SK-N-SH treated with all-trans-retinoic acid at 6 μM for 48 hours (cell line): ENCODE measurements around the gene PANX2.

Experiments
- ATAC-seq: fragments of 200-7000 bp; cut with Tn5 transposase; 3 replicates; pipeline ENCODE4 v1.9.1; 2020; ENCODE audit warnings: mild to moderate bottlenecking, moderate library complexity
- ARNTL ChIP-seq: fragments of 450-650 bp; formaldehyde crosslinking; IDR thresholded peaks from 2 replicates; pipeline ENCODE4 v1.5.0; 2020; ENCODE audit warnings: low read depth, mild to moderate bottlenecking, moderate library complexity, borderline replicate concordance
- CSDC2 ChIP-seq: fragments of 250-450 bp; sonication (Bioruptor Pico); IDR thresholded peaks from 2 replicates; pipeline ENCODE4 v1.5.0; 2020; ENCODE audit warnings: mild to moderate bottlenecking, moderate library complexity
- ESRRG ChIP-seq: fragments of 250-450 bp; sonication (Bioruptor Pico); IDR thresholded peaks from 2 replicates; pipeline ENCODE4 v1.6.1; 2021; ENCODE audit warnings: mild to moderate bottlenecking
- GLIS3 ChIP-seq: fragments of 250-450 bp; sonication (Bioruptor Pico); IDR thresholded peaks from 2 replicates; pipeline ENCODE4 v1.5.0; 2020; ENCODE audit warnings: mild to moderate bottlenecking, moderate library complexity
- ISL1 ChIP-seq: fragments of 250-450 bp; sonication (Bioruptor Pico); IDR thresholded peaks from 2 replicates; pipeline ENCODE4 v2.1.2; 2022; ENCODE audit warnings: mild to moderate bottlenecking, moderate library complexity
- OSR1 ChIP-seq: fragments of 250-450 bp; sonication (Bioruptor Pico); IDR thresholded peaks from 2 replicates; pipeline ENCODE4 v1.8.0; 2022; ENCODE audit warnings: moderate library complexity, mild to moderate bottlenecking, inconsistent platforms
- PPARA ChIP-seq: fragments of 250-450 bp; sonication (Bioruptor Pico); IDR thresholded peaks from 2 replicates; pipeline ENCODE4 v1.5.0; 2020; ENCODE audit warnings: mild to moderate bottlenecking, borderline replicate concordance
- TCF4 ChIP-seq: fragments of 250-450 bp; sonication (Bioruptor Pico); IDR thresholded peaks from 2 replicates; pipeline ENCODE4 v1.8.0; 2021; ENCODE audit warnings: mild to moderate bottlenecking, moderate library complexity, borderline replicate concordance
- TOX ChIP-seq: fragments of 250-450 bp; sonication (Bioruptor Pico); IDR thresholded peaks from 2 replicates; pipeline ENCODE4 v1.8.0; 2021; ENCODE audit warnings: mild to moderate bottlenecking, moderate library complexity, borderline replicate concordance
- ZFP3 ChIP-seq: fragments of 250-450 bp; sonication (Bioruptor Pico); IDR thresholded peaks from 2 replicates; pipeline ENCODE4 v1.5.0; 2020; ENCODE audit warnings: mild to moderate bottlenecking, moderate library complexity
- ZFP30 ChIP-seq: fragments of 450-650 bp; formaldehyde crosslinking; IDR thresholded peaks from 2 replicates; pipeline ENCODE4 v1.5.0; 2022; ENCODE audit warnings: mild to moderate bottlenecking, moderate library complexity
- ZNF70 ChIP-seq: fragments of 450-650 bp; formaldehyde crosslinking; IDR thresholded peaks from 2 replicates; pipeline ENCODE4 v1.5.0; 2020; ENCODE audit warnings: mild to moderate bottlenecking, moderate library complexity
- ZNF8 ChIP-seq: fragments of 450-650 bp; formaldehyde crosslinking; IDR thresholded peaks from 2 replicates; pipeline ENCODE4 v1.5.0; 2020; ENCODE audit warnings: mild to moderate bottlenecking, moderate library complexity
- TF ChIP-seq, protein P1 (sequence below): fragments of 250-450 bp; sonication (Bioruptor Pico); IDR thresholded peaks from 2 replicates; pipeline ENCODE4 v1.8.0; 2020; ENCODE audit warnings: mild to moderate bottlenecking, moderate library complexity, borderline replicate concordance
- TF ChIP-seq, protein P2 (sequence below): fragments of 250-450 bp; sonication (Bioruptor Pico); IDR thresholded peaks from 2 replicates; pipeline ENCODE4 v1.5.1; 2020; ENCODE audit warnings: low read depth, mild to moderate bottlenecking, moderate library complexity
- TF ChIP-seq, protein P3 (sequence below): fragments of 250-450 bp; sonication (Bioruptor Pico); IDR thresholded peaks from 2 replicates; pipeline ENCODE4 v1.5.0; 2020; ENCODE audit warnings: mild to moderate bottlenecking, moderate library complexity
- TF ChIP-seq, protein P4 (sequence below): fragments of 250-450 bp; sonication (Bioruptor Pico); IDR thresholded peaks from 2 replicates; pipeline ENCODE4 v1.8.0; 2021; ENCODE audit warnings: low read depth, mild to moderate bottlenecking, moderate library complexity, borderline replicate concordance

PANX2 gene

DNA sequence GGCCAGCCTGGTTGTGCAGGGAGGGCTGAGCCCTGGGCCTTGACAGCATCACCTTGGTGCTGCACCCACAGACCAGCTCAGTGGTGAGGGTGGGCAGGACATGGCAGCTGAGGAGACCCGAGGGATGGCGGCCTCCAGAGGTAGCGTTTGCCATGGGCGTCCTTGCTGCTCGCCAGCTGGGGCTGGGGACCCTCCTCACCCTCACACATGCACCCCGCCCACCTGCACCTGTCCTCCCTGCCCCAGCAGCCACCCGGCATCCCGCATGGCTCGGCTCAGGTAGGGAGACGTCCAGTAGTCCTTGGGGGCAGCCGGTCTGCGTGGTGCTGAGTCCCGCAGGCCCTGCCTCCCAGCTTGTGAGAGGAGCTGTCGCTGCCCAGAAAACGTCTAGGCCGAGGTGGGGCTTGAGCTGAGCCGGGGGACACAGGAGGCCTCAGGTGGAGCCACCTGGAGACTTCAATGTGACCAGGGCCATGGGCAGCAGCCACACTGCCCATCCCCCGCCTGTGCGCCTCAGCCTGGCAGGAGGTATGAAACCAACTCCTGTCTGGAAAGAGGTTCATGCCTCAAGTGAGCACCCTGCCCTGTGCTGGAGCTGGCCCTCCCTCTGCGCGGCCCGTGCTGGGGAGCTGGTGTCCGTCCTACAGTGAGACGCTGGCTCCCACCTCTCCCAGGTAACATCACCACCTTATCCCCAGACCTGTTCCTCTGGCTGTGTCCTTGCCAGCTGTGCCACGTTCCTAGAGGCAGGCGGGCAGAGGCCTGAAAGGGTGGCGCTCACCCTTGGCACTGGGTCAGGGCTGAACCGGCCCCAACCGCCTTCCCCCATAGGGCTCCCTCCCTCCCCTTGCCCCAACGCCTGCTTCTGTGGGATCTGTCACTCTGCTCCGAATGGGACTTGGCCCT is 11.9 kb downstream of the PANX2 start (continued):
- TF ChIP-seq, protein P1, sequence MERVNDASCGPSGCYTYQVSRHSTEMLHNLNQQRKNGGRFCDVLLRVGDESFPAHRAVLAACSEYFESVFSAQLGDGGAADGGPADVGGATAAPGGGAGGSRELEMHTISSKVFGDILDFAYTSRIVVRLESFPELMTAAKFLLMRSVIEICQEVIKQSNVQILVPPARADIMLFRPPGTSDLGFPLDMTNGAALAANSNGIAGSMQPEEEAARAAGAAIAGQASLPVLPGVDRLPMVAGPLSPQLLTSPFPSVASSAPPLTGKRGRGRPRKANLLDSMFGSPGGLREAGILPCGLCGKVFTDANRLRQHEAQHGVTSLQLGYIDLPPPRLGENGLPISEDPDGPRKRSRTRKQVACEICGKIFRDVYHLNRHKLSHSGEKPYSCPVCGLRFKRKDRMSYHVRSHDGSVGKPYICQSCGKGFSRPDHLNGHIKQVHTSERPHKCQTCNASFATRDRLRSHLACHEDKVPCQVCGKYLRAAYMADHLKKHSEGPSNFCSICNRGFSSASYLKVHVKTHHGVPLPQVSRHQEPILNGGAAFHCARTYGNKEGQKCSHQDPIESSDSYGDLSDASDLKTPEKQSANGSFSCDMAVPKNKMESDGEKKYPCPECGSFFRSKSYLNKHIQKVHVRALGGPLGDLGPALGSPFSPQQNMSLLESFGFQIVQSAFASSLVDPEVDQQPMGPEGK (CRISPR knock-in tag): no peak
- TF ChIP-seq GLIS3: no peak
- TF ChIP-seq ZNF70 (CRISPR knock-in tag): no peak
- TF ChIP-seq, protein P2, sequence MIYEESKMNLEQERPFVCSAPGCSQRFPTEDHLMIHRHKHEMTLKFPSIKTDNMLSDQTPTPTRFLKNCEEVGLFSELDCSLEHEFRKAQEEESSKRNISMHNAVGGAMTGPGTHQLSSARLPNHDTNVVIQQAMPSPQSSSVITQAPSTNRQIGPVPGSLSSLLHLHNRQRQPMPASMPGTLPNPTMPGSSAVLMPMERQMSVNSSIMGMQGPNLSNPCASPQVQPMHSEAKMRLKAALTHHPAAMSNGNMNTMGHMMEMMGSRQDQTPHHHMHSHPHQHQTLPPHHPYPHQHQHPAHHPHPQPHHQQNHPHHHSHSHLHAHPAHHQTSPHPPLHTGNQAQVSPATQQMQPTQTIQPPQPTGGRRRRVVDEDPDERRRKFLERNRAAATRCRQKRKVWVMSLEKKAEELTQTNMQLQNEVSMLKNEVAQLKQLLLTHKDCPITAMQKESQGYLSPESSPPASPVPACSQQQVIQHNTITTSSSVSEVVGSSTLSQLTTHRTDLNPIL: no peak

DNA sequence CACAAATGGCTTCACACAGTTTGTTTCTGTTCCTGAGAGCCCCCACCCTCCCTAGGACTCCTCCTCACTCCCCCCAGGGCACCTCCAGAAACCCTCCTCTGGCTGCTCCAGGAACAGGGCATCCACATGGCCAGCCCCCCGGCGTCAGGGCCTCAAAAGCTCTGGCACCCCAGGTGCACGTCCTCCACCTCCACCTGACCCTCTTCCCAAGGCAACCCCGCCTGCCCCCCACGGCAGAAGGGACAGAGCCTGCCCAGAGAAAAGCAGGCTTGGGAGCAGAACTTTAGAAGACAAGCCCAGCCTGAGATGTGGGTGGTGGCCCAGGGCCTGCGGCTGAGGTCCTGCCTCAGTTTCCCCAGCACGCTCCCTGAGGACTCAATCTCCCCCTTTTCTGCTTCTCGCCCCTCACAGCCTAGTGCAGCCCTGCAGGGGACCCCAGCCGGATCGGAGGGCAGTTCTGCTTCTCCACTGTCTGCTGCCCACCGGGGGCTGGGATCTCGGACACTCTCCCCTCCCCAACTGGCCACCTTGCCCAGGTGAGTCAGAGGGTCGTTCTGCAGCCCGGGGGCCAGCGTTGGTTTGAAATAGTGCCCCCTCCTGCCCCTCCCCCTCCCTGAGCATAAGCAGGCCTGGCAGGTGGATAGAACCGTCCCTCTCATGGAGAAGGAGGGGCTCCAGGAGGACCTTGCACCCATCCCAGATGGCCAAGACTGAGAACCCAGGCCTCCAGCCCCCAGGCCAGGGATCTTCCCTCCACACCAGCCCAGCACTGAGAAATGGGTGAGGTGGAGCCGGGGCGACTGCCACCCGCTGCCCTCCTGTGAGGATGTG is 12.8 kb downstream of the PANX2 start:
- no peak for ATAC-seq

DNA sequence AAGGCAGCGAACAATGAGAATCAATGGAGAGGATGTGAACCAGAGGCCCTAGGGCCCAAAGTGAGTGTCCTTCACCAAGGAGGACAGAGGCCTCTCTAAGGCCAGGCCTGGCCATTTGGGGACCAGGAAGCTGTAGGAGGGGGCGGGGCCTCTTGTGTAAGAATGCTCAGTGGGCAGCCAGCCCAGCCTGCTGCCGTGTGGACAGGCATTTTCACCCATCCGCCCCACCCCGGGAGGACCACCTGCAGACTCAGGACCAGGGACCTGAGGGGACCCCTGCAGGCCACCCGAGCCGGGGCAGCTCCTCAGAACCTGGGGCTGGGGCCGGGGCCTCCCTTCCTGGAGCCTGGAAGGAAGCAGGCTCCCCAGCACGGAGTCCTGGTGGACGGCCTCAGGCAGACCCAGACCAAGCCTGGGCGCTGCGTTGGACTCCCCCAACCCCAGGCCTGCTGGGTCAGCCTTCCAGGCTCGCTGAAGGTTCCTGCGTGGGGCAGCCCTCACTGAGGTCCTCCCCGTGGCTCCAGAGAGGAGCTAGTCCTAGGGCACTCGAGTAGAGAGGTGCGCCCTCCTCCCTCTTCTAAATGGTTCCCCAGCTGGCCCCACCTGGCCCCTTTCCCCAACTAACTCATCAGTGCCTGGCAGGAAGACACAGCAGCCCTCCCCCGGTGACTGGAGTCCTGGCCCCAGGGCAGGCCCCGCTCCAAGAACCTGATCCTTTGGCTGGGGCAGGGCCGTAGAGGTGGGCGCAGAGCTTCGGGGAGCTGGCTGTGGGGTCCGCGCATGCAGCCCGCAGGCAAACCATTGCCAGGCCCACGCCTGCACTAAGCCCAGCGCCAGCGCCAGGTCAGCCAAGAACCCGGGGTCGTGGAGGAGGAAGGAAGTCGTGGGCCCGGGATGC is 13.7 kb downstream of the PANX2 start:
- ATAC-seq: peak; percentile 51
- TF ChIP-seq, protein P3, sequence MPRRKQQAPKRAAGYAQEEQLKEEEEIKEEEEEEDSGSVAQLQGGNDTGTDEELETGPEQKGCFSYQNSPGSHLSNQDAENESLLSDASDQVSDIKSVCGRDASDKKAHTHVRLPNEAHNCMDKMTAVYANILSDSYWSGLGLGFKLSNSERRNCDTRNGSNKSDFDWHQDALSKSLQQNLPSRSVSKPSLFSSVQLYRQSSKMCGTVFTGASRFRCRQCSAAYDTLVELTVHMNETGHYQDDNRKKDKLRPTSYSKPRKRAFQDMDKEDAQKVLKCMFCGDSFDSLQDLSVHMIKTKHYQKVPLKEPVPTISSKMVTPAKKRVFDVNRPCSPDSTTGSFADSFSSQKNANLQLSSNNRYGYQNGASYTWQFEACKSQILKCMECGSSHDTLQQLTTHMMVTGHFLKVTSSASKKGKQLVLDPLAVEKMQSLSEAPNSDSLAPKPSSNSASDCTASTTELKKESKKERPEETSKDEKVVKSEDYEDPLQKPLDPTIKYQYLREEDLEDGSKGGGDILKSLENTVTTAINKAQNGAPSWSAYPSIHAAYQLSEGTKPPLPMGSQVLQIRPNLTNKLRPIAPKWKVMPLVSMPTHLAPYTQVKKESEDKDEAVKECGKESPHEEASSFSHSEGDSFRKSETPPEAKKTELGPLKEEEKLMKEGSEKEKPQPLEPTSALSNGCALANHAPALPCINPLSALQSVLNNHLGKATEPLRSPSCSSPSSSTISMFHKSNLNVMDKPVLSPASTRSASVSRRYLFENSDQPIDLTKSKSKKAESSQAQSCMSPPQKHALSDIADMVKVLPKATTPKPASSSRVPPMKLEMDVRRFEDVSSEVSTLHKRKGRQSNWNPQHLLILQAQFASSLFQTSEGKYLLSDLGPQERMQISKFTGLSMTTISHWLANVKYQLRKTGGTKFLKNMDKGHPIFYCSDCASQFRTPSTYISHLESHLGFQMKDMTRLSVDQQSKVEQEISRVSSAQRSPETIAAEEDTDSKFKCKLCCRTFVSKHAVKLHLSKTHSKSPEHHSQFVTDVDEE: no peak
- TF ChIP-seq OSR1 (CRISPR knock-in tag) (no peak), TCF4 (no peak), ZNF8 (CRISPR knock-in tag) (no peak), ZFP30 (CRISPR knock-in tag) (no peak), ZFP3 (CRISPR knock-in tag) (no peak), PPARA (CRISPR knock-in tag) (no peak), CSDC2 (no peak), TOX (CRISPR knock-in tag) (no peak), GLIS3 (no peak), ISL1 (CRISPR knock-in tag) (no peak), ESRRG (no peak), ARNTL (CRISPR knock-in tag) (no peak)
- TF ChIP-seq, protein P2: no peak
- TF ChIP-seq, protein P1 (CRISPR knock-in tag): no peak
- TF ChIP-seq, protein P4, sequence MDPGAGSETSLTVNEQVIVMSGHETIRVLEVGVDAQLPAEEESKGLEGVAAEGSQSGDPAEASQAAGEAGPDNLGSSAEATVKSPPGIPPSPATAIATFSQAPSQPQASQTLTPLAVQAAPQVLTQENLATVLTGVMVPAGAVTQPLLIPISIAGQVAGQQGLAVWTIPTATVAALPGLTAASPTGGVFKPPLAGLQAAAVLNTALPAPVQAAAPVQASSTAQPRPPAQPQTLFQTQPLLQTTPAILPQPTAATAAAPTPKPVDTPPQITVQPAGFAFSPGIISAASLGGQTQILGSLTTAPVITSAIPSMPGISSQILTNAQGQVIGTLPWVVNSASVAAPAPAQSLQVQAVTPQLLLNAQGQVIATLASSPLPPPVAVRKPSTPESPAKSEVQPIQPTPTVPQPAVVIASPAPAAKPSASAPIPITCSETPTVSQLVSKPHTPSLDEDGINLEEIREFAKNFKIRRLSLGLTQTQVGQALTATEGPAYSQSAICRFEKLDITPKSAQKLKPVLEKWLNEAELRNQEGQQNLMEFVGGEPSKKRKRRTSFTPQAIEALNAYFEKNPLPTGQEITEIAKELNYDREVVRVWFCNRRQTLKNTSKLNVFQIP: no peak

More for the DNA sequence above, 12.8 kb downstream of the PANX2 start:
- TF ChIP-seq, protein P2: no peak
- TF ChIP-seq, all 23 proteins: peak for 0
